HT1080 (cell line): ENCODE results near the gene TACR1. TPM values are rescaled to one million over a fixed set of nuclear protein-coding genes. Genes with fewer than 3 reads are reported as not detected.
A peak's percentile ranks its signal among the peaks of the same experiment; 100 is the strongest.
"Not testable (repeated sequence)": the region's sequence is repeated elsewhere in the genome, so short reads cannot be mapped to it uniquely, and the experiment has no call there.

Source experiments
- DNase-seq: peaks from one replicate; pipeline ENCODE4 v3.0.0-alpha.2; 2015; ENCODE audit warnings: low read depth
- total RNA-seq: library from RNA; depleted of rRNA; stranded (reverse); fragments of >200 nt; shearing (Covaris generic); gene quantifications from 2 replicates; pipeline ENCODE4 v1.2.3, GENCODE V29; 2014

Gene TACR1
- total RNA-seq, 1 experiment from 2014 or later: not detected

- DNase-seq: no peak
Measured at GRCh38 chr2:75090770-75091515, 108.4 kb downstream of the TACR1 start.

DNA sequence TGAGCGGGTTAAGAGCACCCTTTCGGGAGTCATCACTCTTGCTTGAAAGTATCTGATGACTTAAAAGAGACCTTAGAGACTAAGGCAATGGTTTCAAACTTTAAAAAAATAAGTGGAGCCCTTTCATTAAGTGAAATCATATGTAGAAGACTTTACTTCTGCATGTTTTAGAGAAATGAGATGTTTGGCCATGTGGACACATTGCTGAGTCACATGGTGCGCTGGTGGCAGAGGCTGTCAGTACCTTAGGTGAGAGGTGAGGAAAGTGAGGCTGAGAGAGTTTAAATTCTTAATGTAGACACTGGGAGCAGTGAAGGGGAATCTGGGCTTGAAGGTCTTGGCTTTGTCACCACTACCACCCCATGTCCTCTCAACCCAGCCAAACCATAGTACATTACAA is 109.8 kb downstream of the TACR1 start:
- DNase-seq: no peak

DNA sequence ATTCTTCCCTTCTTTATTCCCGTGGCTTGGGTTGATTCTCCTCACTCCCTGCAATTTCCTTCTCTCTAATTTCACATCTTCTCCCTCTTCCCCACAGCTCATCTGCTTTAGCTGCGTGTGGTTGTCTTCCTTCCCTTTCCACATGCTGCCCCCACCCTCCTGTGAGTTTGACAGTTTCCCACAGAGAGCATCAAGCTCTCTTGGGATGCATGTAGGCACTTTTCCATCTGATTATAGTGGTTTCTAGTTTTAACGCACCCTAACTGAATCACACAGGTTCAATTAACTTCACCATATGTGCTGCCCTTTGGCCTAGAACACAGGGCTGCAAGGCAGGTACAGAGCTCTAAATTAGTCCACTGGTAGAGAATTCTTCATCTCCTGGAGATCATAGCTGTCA is 110.5 kb downstream of the TACR1 start:
- DNase-seq: no peak

- no peak for DNase-seq
Measured at GRCh38 chr2:75087736-75088135, 111.6 kb downstream of the TACR1 start.

- DNase-seq: peak; percentile 62
Measured at GRCh38 chr2:75079575-75079974, 119.7 kb downstream of the TACR1 start.

DNA sequence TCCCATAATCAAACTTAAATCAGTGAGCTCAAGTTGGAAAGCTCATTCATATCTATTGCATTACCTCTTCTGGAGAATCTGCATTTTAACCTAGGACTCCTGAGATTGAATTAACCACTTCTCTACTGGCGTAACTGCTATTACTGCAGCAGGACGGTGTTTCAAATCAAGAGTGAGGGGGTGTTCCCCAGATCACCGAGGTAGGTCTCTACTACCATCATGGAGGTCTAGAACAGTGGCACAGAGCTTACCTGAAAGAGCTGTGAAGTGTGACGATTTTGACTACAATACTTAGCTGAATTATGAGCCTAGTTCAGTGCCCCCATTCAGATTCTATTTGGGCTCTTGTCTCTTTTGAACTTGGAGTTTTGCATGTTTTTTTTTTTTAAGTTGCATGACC is 121.4 kb downstream of the TACR1 start:
- no peak for DNase-seq

DNA sequence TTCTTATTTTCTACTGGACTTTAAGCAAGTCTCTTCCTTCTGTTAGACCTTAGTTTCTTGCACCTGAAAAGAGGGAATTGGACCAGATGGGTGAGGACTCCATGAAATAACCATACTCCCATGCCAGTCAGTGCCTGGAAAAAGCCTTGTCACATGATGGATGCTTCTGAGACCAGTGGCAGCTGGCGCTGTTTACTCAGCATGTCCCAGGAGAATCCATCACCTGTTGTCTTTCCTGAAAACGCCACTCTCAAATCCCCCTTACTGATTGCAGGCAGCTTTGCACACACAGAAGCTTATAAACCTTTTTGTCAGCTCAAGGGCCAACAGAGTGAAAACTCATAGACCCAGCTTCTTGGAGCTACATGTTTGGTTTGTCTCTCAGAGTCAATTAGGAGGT is 123.2 kb downstream of the TACR1 start:
- DNase-seq: no peak

- no peak for DNase-seq
Measured at GRCh38 chr2:75074708-75075107, 124.6 kb downstream of the TACR1 start.

GRCh38 chr2:75074228-75074627 is 125.1 kb downstream of the TACR1 start:
- DNase-seq: no peak

DNA sequence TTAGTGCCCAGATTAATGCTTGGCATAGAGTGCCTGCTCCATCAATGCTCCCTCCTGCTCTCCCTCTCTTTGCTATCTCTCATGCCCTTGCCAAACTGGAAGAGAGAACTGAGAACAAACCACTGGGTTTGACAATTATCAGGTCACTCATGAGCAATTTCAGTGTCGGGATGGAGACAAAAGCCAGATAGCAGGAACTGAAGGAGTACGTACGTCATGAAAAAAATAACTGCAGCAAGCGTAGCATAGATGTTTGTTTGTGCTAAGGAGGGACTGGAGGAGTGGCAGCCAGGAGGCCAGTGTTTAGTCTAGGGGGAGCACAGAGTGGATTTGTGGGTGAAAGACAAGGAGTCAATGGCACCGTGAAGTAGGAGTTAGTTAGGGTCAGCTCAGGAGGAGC is 127.6 kb downstream of the TACR1 start:
- DNase-seq: no peak

GRCh38 chr2:75068546-75068945 is 130.8 kb downstream of the TACR1 start:
- no peak for DNase-seq

GRCh38 chr2:75067506-75067905 is 131.8 kb downstream of the TACR1 start:
- no peak for DNase-seq

- DNase-seq: no peak
Measured at GRCh38 chr2:75066121-75066902, 133.0 kb downstream of the TACR1 start.

DNA sequence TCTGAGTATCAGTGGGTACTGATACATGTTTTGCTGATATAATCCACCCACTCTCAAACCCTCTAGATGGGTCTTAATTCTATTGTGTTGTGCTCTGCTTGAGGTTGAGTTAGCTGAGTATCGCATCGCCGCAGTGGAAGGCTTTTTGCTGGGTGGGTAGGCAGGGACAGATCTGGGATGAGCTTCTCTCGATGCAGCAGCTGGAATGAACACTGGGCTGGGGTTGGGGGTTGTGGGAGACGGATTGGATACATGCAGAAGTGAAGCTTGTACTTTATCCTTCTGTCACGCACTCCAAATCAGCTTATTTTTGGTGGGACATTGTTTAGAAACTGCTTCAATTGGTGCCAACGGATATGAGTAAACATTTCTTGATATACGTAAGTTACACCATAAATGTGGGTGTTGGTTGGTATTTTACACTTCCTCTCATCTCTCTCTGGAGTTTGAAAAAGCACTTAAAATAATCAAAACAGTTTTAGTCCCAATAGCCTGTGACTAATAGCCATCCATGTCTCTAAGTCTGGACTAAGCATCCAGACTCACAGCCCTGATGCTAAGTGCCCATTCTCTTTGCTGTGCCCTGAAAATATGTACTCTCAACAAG is 133.8 kb downstream of the TACR1 start:
- peak; percentile 8 for DNase-seq

DNA sequence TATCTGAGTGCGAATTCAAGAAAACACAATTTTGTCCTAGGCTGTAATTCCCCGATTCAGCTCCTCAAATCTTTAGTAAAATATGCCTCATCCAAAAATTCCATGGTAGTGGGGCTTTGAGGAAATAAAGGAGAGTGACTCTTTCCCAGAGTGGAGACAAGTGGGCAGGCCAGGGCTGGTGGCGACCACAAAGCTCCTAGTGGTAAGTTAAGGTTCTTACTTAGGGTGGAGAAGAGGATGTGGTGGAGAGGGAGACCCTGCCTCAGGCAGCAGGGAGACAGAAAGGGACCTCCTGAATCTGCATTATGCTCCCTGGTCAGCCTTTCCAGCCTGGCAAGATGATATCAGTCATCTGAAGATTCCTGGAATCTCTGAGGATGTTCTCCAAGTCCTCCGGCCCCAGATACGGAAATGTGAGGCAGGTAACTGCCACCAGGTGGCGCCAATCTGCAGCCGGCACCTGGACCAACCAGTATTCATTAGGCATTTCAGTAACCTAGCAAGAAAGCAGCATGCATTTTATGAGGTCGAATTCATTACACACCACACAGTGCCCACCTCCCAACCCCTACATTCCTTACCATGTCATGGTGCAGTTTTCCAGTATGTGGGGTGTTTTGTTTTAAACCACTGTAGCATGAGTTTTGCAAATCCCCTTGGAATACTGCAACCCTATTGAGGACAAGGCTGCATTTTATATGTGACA is 134.5 kb downstream of the TACR1 start:
- peak; percentile 36 for DNase-seq

DNA sequence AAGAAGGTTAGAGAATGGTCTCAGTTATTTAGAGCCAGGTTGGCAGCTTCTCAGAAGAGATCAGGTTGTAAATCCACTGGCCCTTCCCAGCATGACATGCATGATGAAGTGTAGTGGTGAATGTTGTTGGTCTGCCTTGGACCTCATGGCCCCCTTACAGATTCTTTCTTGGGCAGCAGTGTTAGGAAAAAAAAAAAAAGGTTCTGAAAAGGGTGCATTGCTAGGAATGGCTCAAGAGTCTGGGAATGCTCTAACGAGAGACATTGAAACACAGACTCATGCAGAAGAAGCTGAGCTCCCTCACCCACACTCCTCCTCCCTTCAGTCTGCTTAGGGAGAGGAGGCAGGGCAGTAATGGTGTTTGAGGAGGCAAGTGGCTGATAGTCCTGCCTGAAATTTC is 135.4 kb downstream of the TACR1 start:
- no peak for DNase-seq

GRCh38 chr2:75058427-75058826 is 140.9 kb downstream of the TACR1 start:
- no peak for DNase-seq

GRCh38 chr2:75057150-75057549 is 142.2 kb downstream of the TACR1 start:
- not testable (repeated sequence) for DNase-seq

GRCh38 chr2:75055820-75056675 is 143.3 kb downstream of the TACR1 start:
- DNase-seq: peak; percentile 7

GRCh38 chr2:75055142-75055819 is 144.0 kb downstream of the TACR1 start:
- no peak for DNase-seq
